Lower leg skin (tissue), 3 donors: Measurements from ENCODE around the gene P2RX6.

ENCODE experiments used
- CTCF ChIP-seq, 3 donors: fragments of 450-650 bp; IDR thresholded peaks; one replicate each; pipeline ENCODE4 v1.5.1; 2016; ENCODE audit warnings: antibody characterized with exemption in 3 of 3, mild to moderate bottlenecking in 3 of 3, moderate library complexity in 2 of 3
- POLR2A ChIP-seq, 2 donors: fragments of 450-650 bp; IDR thresholded peaks; one replicate each; pipeline ENCODE4 v1.6.1; 2016 to 2017; ENCODE audit warnings: antibody characterized with exemption in 2 of 2, mild to moderate bottlenecking in 1 of 2, moderate library complexity in 1 of 2

DNA sequence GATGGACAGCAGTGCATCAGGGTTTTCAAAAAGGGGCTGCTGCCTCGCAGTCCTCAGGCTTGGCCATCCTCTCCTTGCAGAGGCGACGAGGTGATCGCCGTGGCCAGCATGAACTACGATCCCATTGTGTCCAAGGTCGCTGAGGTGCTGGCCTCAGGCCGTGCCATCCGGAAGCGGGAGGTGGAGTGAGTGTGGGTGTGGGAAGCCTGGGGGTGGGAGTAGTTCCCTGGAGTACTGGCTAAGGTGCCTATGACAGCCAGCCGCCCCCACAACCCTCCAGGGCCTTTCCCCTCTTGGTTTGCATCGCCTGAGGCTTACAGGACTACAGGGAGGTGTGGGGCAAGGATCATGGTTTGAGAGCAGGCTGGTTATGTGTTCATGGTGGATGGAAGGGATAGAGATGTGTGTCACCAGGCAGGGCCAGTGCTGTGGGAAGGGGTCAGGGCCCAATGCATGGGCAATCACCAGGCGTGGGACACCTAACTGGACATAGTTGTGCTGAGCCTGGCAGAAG lies 35.0 kb upstream of the P2RX6 start:
- no peak for TF ChIP-seq CTCF (IDR thresholded peaks at IDR 0.05)
- TF ChIP-seq POLR2A (IDR thresholded peaks at IDR 0.05), result no peak
